ENCODE measurements around the gene ISCA2. TPM values are rescaled to one million over a fixed set of nuclear protein-coding genes. Genes with fewer than 3 reads are reported as not detected.

ISCA2 gene
- total RNA-seq, 1 experiment from 2014 or later, result 33.0 TPM

GRCh38 chr14:74546416-74546815, 52.9 kb downstream of the ISCA2 start:
- CTCF ChIA-PET, result no interaction called here

More at GRCh38 chr14:74546416-74546815, 52.9 kb downstream of the ISCA2 start:
- no peak for TF ChIP-seq CTCF (IDR thresholded peaks at IDR 0.05; ENCODE audit: insufficient read depth in 1 of 2, low read depth in 1 of 2, low read length in 1 of 2, severe bottlenecking in 1 of 2, unreplicated experiment in 1 of 2)
- no peak for DNase-seq
- no peaks in the 10 kb centered on the region for H3K27me3 ChIP-seq (replicated peaks; ENCODE audit: control insufficient read depth, insufficient read depth, low read length)
- H3K9me3 Mint-ChIP-seq (ENCODE audit: unreplicated experiment), result no peaks in the 10 kb centered on the region
- POLR2A ChIA-PET, result no interaction called here
- H3K4me3 ChIP-seq (ENCODE audit: low read depth, low read length), result no peak overlapping the region
- BruUV-seq (replicated peaks), result no TSS peak
- no peaks in the 10 kb centered on the region for H3K9me3 ChIP-seq
- no peak overlapping the region for H3K4me3 Mint-ChIP-seq (ENCODE audit: unreplicated experiment)
- no peaks in the 10 kb centered on the region for H3K36me3 ChIP-seq (ENCODE audit: control insufficient read depth, insufficient read depth, low read length)
- H3K4me1 Mint-ChIP-seq (ENCODE audit: low read depth, unreplicated experiment), result no peaks in the 10 kb centered on the region
- H3K27ac Mint-ChIP-seq (ENCODE audit: unreplicated experiment), result no peak overlapping the region
- intact Hi-C loops (cut with micrococcal nuclease; ENCODE audit: unreplicated experiment), result no loop called here
- H3K36me3 Mint-ChIP-seq (ENCODE audit: insufficient read depth, unreplicated experiment), result no peaks in the 10 kb centered on the region
- H3K4me1 ChIP-seq, result no peaks in the 10 kb centered on the region
- no peaks in the 10 kb centered on the region for H3K27me3 Mint-ChIP-seq (ENCODE audit: insufficient read depth, unreplicated experiment)

Other genes starting within 250 kb of the ISCA2 start
- gene ABCD4, start 190.8 kb upstream of the ISCA2 start, total RNA-seq (2022), result 72.8 and 82.1 TPM in 2 replicates
- 1.7 and 1.8 TPM in 2 replicates for gene VRTN, start 145.3 kb upstream of the ISCA2 start, total RNA-seq (2022)
- 0.29 TPM in 1 of 2 replicates, not detected in the other for gene SYNDIG1L, start 67.6 kb upstream of the ISCA2 start, total RNA-seq (2022)
- gene NPC2, start 460 bp upstream of the ISCA2 start, total RNA-seq (2022), result 242 and 291 TPM in 2 replicates
- gene LTBP2, start 118.5 kb downstream of the ISCA2 start, total RNA-seq (2022), result 0.86 and 1.0 TPM in 2 replicates
- gene AREL1, start 219.3 kb downstream of the ISCA2 start, total RNA-seq (2022), result 38.0 and 41.5 TPM in 2 replicates
- 58.3 and 62.5 TPM in 2 replicates for gene FCF1, start 219.4 kb downstream of the ISCA2 start, total RNA-seq (2022)

Measured in Caco-2 (cell line).